DMS 273 treated with DMSO at 0.1 percent for 48 hours (cell line): ENCODE results near the gene CAMTA1.
"Not testable (repeated sequence)": the region's sequence is repeated elsewhere in the genome, so short reads cannot be mapped to it uniquely, and the experiment has no call there.

ENCODE experiments used
- DNase-seq: peaks from one replicate; lab custom pipeline; 2025; lab: John Stamatoyannopoulos, UW

Gene CAMTA1

GRCh38 chr1:7409278-7409677 is 624.0 kb downstream of the CAMTA1 start:
- DNase-seq, result no peak

- no peak for DNase-seq
Observed at GRCh38 chr1:7410156-7410555, 624.9 kb downstream of the CAMTA1 start.

DNA sequence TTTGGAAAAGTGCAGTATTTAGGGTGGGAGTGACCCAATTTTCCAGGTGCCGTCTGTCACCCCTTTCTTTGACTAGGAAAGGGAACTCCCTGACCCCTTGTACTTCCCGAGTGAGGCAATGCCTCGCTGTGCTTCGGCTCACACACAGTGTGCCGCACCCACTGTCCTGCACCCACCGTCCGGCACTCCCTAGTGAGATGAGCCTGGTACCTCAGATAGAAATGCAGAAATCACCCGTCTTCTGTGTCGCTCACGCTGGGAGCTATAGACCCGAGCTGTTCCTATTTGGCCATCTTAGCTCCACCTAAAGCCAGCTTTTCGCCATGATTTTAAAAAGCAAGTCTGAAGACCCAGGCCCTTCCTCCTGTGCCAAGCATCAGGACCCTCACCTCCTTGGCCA is 632.4 kb downstream of the CAMTA1 start:
- DNase-seq, result not testable (repeated sequence)

GRCh38 chr1:7418442-7419080 is 633.3 kb downstream of the CAMTA1 start:
- no peak for DNase-seq

DNA sequence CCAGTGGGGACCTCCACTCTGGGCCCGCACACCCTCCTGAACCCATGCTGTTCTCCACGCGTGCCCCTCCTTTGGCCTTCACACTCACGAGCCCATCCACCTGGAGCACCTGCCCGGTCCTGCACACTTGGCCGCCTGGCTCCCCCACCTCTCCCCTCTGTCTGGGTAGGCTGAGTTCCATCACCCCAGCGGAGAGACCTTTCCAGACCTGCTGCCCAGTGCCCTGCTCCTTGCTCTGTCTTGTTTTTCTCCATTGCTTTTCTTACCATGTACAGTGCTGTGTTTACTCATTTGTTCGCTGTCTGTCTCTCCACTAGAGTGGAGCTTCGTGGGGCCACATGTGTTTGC is 634.8 kb downstream of the CAMTA1 start:
- DNase-seq, result no peak

DNA sequence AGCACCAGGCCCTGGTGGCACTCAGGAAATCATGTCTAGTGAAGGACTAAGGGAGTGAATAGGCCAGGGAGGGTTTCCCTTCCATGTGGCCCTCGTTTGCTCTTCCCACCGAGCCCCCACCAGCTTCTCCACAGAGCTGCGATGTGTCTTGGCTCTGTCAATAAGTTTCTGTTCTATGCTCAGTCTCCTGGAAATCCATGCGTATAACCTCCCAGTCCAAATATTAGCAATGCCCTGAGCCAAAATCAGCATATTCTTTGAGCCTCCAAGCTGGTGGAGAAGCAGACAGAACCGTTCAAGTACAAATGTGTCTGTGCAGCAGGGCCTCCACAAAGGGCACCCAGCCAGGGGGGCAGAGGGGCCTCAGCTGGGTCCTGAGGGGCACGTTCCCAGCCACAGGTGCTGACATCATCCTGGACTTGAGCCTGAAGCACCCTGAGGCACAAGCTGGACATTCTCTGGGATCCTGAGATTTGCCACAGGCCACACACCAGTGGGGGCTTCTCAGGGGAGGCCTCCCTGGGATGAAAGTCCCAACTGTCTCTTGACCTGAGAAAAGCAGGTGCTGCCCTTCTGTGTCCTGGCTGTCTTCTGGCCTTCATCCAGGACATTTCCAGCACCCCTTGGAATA is 635.3 kb downstream of the CAMTA1 start:
- no peak for DNase-seq

DNA sequence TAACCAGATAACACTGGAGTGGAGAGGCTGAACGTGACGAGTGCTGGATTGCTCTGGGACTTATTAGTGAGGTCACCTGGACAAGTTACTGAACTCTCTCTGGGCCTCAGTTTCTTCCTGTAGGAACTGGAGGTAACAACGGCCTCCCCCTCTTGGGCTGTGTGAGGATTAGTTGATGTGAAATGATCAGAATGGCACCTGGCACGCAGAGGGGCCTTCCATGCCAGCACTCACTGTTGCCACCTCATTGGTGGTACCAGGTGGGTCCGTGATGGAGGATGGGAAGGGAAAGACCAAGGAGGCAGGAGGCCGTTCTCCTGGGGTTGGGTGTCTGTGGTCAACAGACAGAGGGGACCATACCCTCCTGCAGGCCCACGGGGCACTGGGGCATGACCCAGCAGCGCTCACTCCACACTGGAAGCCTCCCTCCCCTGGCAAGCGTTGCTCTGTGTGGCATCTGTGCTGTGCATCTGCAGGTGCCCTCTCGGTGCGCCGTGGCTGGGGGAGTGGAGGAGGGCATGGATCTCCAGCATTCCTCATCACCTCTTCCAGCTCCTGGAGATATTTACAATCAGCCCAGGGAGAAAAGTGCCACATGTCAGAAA is 636.3 kb downstream of the CAMTA1 start:
- no peak for DNase-seq

DNA sequence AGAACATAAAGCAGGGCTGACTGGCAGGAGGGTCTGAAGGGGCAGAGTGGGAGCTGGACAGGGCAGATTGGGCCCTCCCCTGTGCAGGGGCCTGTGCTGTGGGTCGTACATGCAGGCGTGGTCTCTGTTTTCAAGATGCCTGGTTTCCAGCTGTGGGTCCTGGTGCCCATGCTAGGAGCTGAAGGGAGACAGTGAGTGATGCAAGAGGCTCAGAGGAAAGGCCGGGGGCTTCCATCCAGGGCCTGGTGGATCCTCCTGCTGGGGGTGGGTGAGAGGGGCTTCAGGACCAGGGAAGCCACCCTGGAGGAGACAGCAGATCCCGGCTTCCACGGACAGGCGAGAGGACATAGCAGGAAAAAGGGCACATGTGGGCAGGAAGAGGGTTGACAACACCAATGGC is 636.8 kb downstream of the CAMTA1 start:
- no peak for DNase-seq

GRCh38 chr1:7422561-7422960 is 637.3 kb downstream of the CAMTA1 start:
- no peak for DNase-seq

DNA sequence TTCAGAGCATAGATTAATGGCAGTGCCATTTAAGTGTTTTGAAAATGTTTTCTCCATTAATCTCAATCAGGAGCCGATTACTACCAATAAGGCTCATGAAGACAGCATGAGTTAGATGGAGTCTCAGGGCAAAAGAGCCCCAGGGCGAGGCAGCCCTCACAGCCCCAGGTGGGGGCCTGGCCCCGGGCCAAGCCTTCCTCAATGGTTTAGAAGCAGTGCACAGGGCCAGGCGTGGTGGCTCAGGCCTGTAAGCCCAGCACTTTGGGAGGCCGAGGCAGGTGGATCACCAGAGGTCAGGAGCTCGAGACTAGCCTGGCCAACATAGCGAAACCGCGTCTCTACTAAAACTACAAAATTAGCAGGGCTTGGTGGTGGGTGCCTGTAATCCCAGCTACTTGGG is 637.7 kb downstream of the CAMTA1 start:
- no peak for DNase-seq

GRCh38 chr1:7424352-7424890 is 639.2 kb downstream of the CAMTA1 start:
- no peak for DNase-seq

DNA sequence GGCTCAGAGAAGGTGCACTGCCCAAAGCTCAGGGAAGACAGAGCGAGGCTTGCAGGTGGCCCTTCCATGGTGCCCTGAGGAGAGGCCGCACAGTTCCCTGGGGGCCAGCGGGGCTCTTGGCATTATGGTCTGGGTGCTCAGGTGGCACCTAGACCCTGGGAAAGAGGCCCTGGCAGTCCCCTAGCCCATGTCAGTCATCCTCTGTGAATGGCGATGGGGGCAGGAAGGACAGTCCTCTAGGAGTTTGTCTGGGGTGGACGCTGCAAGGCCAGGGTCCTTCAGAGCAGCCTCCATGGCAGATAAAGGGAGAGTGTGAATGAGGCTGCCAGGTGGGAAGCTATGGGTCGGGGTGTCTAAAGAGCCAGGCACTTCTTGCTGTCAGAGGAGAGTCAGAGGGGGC is 640.0 kb downstream of the CAMTA1 start:
- no peak for DNase-seq

DNA sequence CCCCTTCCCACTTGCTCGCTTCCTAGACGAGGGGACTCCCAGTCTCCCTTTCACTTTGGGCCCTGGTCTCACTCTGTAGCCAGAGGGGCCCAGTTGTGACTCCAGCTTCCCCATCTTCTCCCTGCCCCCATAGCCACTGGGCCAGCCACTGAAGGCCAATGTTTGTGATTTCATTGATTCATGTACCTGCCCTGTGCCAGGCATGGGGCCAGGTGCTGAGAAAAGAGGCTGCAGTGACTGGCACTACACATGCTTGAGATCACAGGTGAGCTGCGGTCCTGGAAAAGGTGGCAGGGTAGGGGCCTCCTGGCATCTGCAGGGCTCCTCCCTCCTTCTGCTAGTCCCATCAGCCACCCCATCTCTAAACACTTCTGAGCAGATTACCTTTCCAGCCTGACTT is 640.5 kb downstream of the CAMTA1 start:
- no peak for DNase-seq

GRCh38 chr1:7426780-7427604 is 641.7 kb downstream of the CAMTA1 start:
- DNase-seq, result no peak

DNA sequence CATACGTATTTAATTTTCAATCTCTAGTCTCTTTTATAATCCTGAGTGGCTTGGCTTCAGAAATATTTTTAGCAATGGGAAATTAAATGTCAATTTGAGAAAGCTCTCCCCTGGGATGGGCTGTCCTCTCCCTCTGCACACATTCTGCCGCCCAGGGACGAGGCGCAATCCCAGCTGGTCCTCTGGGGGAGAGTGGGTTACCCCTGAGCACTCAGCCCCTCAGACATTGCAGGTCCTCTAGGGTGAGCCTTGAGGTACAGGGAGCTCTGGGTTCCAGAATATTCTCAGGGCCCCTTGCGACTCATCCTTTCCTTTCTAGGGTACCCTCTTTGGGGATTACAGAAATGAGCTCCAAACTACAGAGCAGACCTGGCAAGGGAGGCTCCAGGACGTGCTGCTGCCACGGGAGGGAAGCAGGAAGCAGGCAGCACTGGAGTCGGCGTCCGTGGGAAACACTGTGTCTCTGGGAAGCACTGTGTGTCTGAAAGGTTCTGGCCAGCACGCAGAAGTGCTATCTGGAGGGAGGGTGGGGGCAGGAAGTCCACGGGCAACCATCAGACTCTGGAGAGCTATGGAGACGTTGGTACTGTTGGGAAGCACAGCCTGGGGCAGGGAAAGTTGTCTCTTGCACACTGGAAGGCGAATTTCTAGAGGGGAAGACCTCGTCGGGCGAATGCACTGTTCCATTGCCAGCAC is 642.5 kb downstream of the CAMTA1 start:
- no peak for DNase-seq

- no peak for DNase-seq
Observed at GRCh38 chr1:7429290-7429689, 644.0 kb downstream of the CAMTA1 start.

DNA sequence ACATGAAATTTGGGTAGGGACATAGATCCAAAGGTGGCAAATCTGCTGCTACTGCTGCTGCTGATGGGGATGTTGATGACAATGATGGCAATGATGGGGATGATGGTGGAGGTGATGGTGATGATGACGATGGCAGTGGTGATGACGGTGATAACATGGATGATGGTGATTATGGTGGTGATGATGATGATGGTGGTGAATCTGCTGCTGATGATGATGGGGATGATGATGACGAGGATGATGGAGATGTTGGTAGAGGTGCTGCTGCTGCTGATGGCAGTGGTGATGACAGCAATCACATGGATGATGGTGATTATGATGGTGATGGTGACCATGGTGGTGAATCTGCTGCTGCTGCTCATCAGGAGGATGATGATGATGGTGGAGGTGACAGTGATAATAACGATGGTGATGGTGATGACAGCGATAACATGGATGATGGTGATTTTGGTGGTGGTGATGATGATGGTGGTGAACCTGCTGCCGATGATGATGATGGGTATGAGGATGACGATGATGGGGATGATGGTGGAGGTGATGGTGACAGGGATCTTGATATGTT is 644.9 kb downstream of the CAMTA1 start:
- no peak for DNase-seq

GRCh38 chr1:7430691-7431090 is 645.4 kb downstream of the CAMTA1 start:
- DNase-seq, result no peak

- no peak for DNase-seq
Observed at GRCh38 chr1:7432102-7432899, 647.0 kb downstream of the CAMTA1 start.

- no peak for DNase-seq
Observed at GRCh38 chr1:7432900-7433380, 647.7 kb downstream of the CAMTA1 start.

DNA sequence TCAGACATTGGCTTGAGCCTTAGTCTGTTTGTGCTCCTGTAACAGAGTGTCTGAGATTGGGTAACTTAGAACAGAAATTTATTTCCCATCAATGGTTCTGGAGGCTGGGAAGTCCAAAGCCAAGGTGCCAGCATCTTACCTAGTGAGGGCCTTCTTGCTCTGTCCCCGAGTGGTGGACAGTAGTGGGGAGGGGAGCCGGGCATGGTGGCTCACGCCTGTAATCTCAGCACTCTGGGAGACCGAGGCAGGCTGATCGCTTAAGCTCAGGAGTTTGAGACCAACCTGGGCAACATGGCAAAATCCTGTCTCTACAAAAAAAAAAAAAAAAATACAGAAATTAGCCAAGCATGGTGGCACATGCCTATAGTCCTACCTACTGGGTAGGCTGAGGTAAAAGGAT is 649.3 kb downstream of the CAMTA1 start:
- no peak for DNase-seq
